H1 (cell line): ENCODE measurements around the gene LMAN2. TPM values are rescaled to one million over a fixed set of nuclear protein-coding genes. Genes with fewer than 3 reads are reported as not detected.

Experiments used
- CTCF ChIA-PET: fragments of 300-600 bp; sonication (Branson Sonifier 250); formaldehyde crosslinking; loops from one replicate; lab custom pipeline; 2021; ENCODE audit not compliant: partially characterized antibody; lab: Charles Lee
- POLR2A ChIA-PET: fragments of 300-600 bp; sonication (Branson Sonifier 250); formaldehyde crosslinking; loops from one replicate; lab custom pipeline; 2021; ENCODE audit warnings: inconsistent platforms; ENCODE audit not compliant: partially characterized antibody; lab: Charles Lee
- DNase-seq, 2 experiments: peaks; one replicate each; pipeline versions ENCODE4 v3.0.0 to v3.0.0-alpha.2; 2010 to 2022; ENCODE audit warnings: low spot score in 2 of 2, low read depth in 1 of 2, mixed read lengths in 1 of 2
- FAIRE-seq: peaks from 2 replicates; lab custom pipeline; 2011; peaks lifted over from hg19 to GRCh38; lab: Jason Lieb, UNC
- H2AFZ ChIP-seq: 2 replicates; pipeline ENCODE4 v1.8.1; 2012; ENCODE audit warnings: low read length, inconsistent platforms
- H2AK5ac ChIP-seq: 2 replicates; pipeline ENCODE4 v1.6.1; 2013; ENCODE audit warnings: low read depth, low read length
- H2BK120ac ChIP-seq: replicated peaks from 2 replicates; pipeline ENCODE3; 2013; ENCODE audit warnings: low read depth, low read length, inconsistent platforms
- H2BK12ac ChIP-seq: 2 replicates; pipeline ENCODE4 v1.6.1; 2013; ENCODE audit warnings: low read depth, low read length
- H2BK15ac ChIP-seq: 2 replicates; pipeline ENCODE4 v1.6.1; 2013; ENCODE audit warnings: low read length
- H2BK20ac ChIP-seq: 2 replicates; pipeline ENCODE4 v1.6.1; 2013; ENCODE audit warnings: low read length
- H2BK5ac ChIP-seq: 2 replicates; pipeline ENCODE4 v1.6.1; 2013; ENCODE audit warnings: low read depth, low read length
- H3K14ac ChIP-seq: 2 replicates; pipeline ENCODE4 v1.6.1; 2013; ENCODE audit warnings: inconsistent platforms; ENCODE audit not compliant: insufficient read length
- H3K18ac ChIP-seq: 2 replicates; pipeline ENCODE4 v1.6.1; 2013; ENCODE audit warnings: low read length; ENCODE audit errors: extremely low read depth
- H3K23ac ChIP-seq: 2 replicates; pipeline ENCODE4 v1.6.1; 2013; ENCODE audit warnings: inconsistent platforms; ENCODE audit not compliant: insufficient read length
- H3K23me2 ChIP-seq: 2 replicates; pipeline ENCODE4 v1.6.1; 2013; ENCODE audit warnings: low read depth, low read length
- H3K27ac ChIP-seq: 2 replicates; pipeline ENCODE4 v1.6.1; 2011; ENCODE audit warnings: low read depth, low read length, inconsistent platforms
- H3K27me3 ChIP-seq, 4 experiments: replicated peaks in 1 of 4; 1 replicate in 1 of 4; 2 replicates in 3 of 4; pipeline versions ENCODE4 v1.6.1 to v1.8.1; 2011 to 2013; ENCODE audit warnings: low read length in 3 of 4, mild to moderate bottlenecking in 3 of 4, inconsistent platforms in 2 of 4, mixed read lengths in 2 of 4, moderate library complexity in 1 of 4; ENCODE audit not compliant: control insufficient read depth in 3 of 4, insufficient read depth in 3 of 4; ENCODE audit errors: extremely low read depth in 1 of 4
- H3K36me3 ChIP-seq, 4 experiments: 2 replicates each; pipeline versions ENCODE4 v1.6.1 to v1.8.1; 2011 to 2013; ENCODE audit warnings: mild to moderate bottlenecking in 4 of 4, low read length in 3 of 4, moderate library complexity in 2 of 4, control low read depth in 1 of 4, inconsistent platforms in 1 of 4; ENCODE audit not compliant: insufficient read depth in 4 of 4, control insufficient read depth in 2 of 4
- H3K4ac ChIP-seq: replicated peaks from 2 replicates; pipeline ENCODE3; 2013; ENCODE audit warnings: low read length, low read depth, mixed read lengths, inconsistent platforms; ENCODE audit not compliant: insufficient read length
- H3K4me1 ChIP-seq, 4 experiments: replicated peaks in 1 of 4; 1 replicate in 1 of 4; 2 replicates in 3 of 4; pipeline versions ENCODE4 v1.6.1 to v1.8.1; 2011 to 2013; ENCODE audit warnings: low read length in 3 of 4, inconsistent platforms in 2 of 4, mixed read lengths in 1 of 4; ENCODE audit not compliant: insufficient read depth in 4 of 4, control insufficient read depth in 3 of 4
- H3K4me2 ChIP-seq, 2 experiments: 2 replicates each; pipeline versions ENCODE4 v1.6.1 to v1.8.1; 2011 to 2013; ENCODE audit warnings: low read depth in 2 of 2, low read length in 2 of 2, control low read depth in 1 of 2, inconsistent platforms in 1 of 2, mild to moderate bottlenecking in 1 of 2; ENCODE audit not compliant: insufficient read depth in 1 of 2
- H3K4me3 ChIP-seq, 4 experiments: fragments of 200-600, 300-600 bp in 1 of 4; sonication (generic), shearing (Covaris generic), sonication (Bioruptor Twin) in 1 of 4; 2 replicates each; pipeline versions ENCODE4 v1.5.1 to v1.8.1; 2011 to 2016; ENCODE audit warnings: low read length in 4 of 4, low read depth in 3 of 4, control low read depth in 2 of 4, inconsistent platforms in 2 of 4, mild to moderate bottlenecking in 2 of 4, mixed read lengths in 1 of 4, moderate library complexity in 1 of 4; ENCODE audit not compliant: insufficient read depth in 2 of 4; ENCODE audit errors: extremely low read depth in 1 of 4
- H3K56ac ChIP-seq: replicated peaks from 2 replicates; pipeline ENCODE3; 2013; ENCODE audit warnings: low read depth, mild to moderate bottlenecking, mixed read lengths, low read length, inconsistent platforms; ENCODE audit not compliant: insufficient read length
- H3K79me1 ChIP-seq: 2 replicates; pipeline ENCODE4 v1.6.1; 2013; ENCODE audit warnings: low read depth, low read length, control low read depth
- H3K79me2 ChIP-seq, 2 experiments: 2 replicates each; pipeline versions ENCODE4 v1.6.1 to v1.8.1; 2012 to 2013; ENCODE audit warnings: low read length in 2 of 2, mild to moderate bottlenecking in 2 of 2, inconsistent platforms in 1 of 2; ENCODE audit not compliant: insufficient read depth in 2 of 2, control insufficient read depth in 1 of 2
- H3K9ac ChIP-seq, 4 experiments: replicated peaks in 1 of 4; 1 replicate in 1 of 4; 2 replicates in 3 of 4; pipeline versions ENCODE4 v1.6.1 to v1.8.1; 2011 to 2013; ENCODE audit warnings: low read depth in 3 of 4, low read length in 3 of 4, control low read depth in 2 of 4, mild to moderate bottlenecking in 2 of 4, moderate library complexity in 2 of 4, inconsistent platforms in 1 of 4; ENCODE audit errors: extremely low read depth in 1 of 4
- H3K9me3 ChIP-seq, 2 experiments: 2 replicates each; pipeline versions ENCODE4 v1.6.1 to v1.8.1; 2012 to 2013; ENCODE audit warnings: mild to moderate bottlenecking in 2 of 2, moderate library complexity in 2 of 2, control low read depth in 1 of 2, inconsistent platforms in 1 of 2, low read depth in 1 of 2, low read length in 1 of 2, mixed read lengths in 1 of 2; ENCODE audit not compliant: insufficient read depth in 2 of 2
- H4K20me1 ChIP-seq, 2 experiments: replicated peaks in 1 of 2; 2 replicates each; pipeline versions ENCODE3 to v1.8.1; 2011 to 2013; ENCODE audit warnings: inconsistent platforms in 2 of 2, low read length in 2 of 2, mild to moderate bottlenecking in 1 of 2; ENCODE audit not compliant: insufficient read depth in 2 of 2, control insufficient read depth in 1 of 2
- H4K5ac ChIP-seq: 2 replicates; pipeline ENCODE4 v1.6.1; 2013; ENCODE audit warnings: low read length, low read depth, mixed read lengths, inconsistent platforms; ENCODE audit not compliant: insufficient read length
- H4K8ac ChIP-seq: 2 replicates; pipeline ENCODE4 v1.8.0; 2013; ENCODE audit warnings: mild to moderate bottlenecking, moderate library complexity, low read length, inconsistent platforms; ENCODE audit not compliant: insufficient read depth; ENCODE audit errors: extremely low read depth
- H4K91ac ChIP-seq: replicated peaks from 2 replicates; pipeline ENCODE3; 2013; ENCODE audit warnings: low read length, mixed read lengths, inconsistent platforms; ENCODE audit not compliant: insufficient read length
- ASH2L ChIP-seq: fragments of 200-600, 300-600 bp; sonication (generic); IDR thresholded peaks from one replicate; pipeline ENCODE4 v1.7.1; 2017; ENCODE audit warnings: low read length
- ATF2 ChIP-seq: IDR thresholded peaks from 2 replicates; pipeline ENCODE4 v1.6.1; 2012; ENCODE audit warnings: low read length, inconsistent platforms
- BRCA1 ChIP-seq: IDR thresholded peaks from 2 replicates; pipeline ENCODE4 v1.6.1; 2012; ENCODE audit warnings: low read depth, low read length, improper control_type of control experiment
- CBX5 ChIP-seq: fragments of 300-800, 300-1000 bp; sonication (generic); IDR thresholded peaks from 2 replicates; pipeline ENCODE4 v1.7.1; 2016; ENCODE audit warnings: antibody characterized with exemption, low read length, low read depth
- CEBPB ChIP-seq: IDR thresholded peaks from 2 replicates; pipeline ENCODE4 v1.6.1; 2012; ENCODE audit warnings: low read depth, low read length
- CHD2 ChIP-seq: IDR thresholded peaks from 2 replicates; pipeline ENCODE4 v1.6.1; 2012; ENCODE audit warnings: low read length, improper control_type of control experiment
- EGR1 ChIP-seq: IDR thresholded peaks from 2 replicates; pipeline ENCODE4 v1.6.1; 2011; ENCODE audit warnings: low read depth, low read length, borderline replicate concordance
- EP300 ChIP-seq, 2 experiments: IDR thresholded peaks; 1 replicate in 1 of 2; 2 replicates in 1 of 2; pipeline ENCODE4 v1.6.1; 2011 to 2012; ENCODE audit warnings: low read depth in 2 of 2, low read length in 2 of 2, mild to moderate bottlenecking in 2 of 2, borderline replicate concordance in 1 of 2, inconsistent platforms in 1 of 2, moderate library complexity in 1 of 2
- HDAC6 ChIP-seq: IDR thresholded peaks from one replicate; pipeline ENCODE4 v1.7.1; 2012; ENCODE audit warnings: low read depth, mild to moderate bottlenecking, inconsistent platforms, low read length, moderate library complexity
- SIN3A ChIP-seq, 2 experiments: IDR thresholded peaks in 1 of 2; conservative IDR thresholded peaks in 1 of 2; 2 replicates each; pipeline ENCODE4 v1.6.1; 2011 to 2012; ENCODE audit warnings: low read length in 2 of 2, improper control_type of control experiment in 1 of 2, low read depth in 1 of 2, mild to moderate bottlenecking in 1 of 2
- WGBS, 2 experiments: shearing (Covaris generic) in 1 of 2; methylation state at CpG; one replicate each; pipeline versions ENCODE4 v1.1.6 to v1.1.7; 2013 to 2015; ENCODE audit warnings: low lambda C conversion rate in 2 of 2, mixed read lengths in 2 of 2, inconsistent platforms in 1 of 2, low coverage in 1 of 2, missing lambda C conversion rate in 1 of 2; ENCODE audit not compliant: insufficient replicate concordance in 2 of 2, insufficient coverage in 1 of 2, insufficient read length in 1 of 2; ENCODE audit errors: extremely low coverage in 1 of 2, missing lambda C conversion rate in 1 of 2; 5-methylcytosine and 5-hydroxymethylcytosine counted together
- polyA plus RNA-seq, 7 experiments: library from polyadenylated mRNA; depleted of rRNA in 3 of 7; stranded (reverse) in 5 of 7; unstranded in 2 of 7; fragments of >200 nt in 5 of 7; fragments of 200-250 nt in 2 of 7; gene quantifications; 1 replicate in 5 of 7; 2 replicates in 1 of 7; 4 replicates in 1 of 7; pipeline versions ENCODE4 v1.2.1 to v1.2.3, GENCODE V29; 2011 to 2013; ENCODE audit warnings: missing spikeins in 2 of 7, mixed read lengths in 2 of 7
- total RNA-seq: library from RNA; stranded (reverse); fragmentation: NEBNext Ultra II Directional; extraction: Animal tissue kit (Norgen Biotek cat#: 25700); gene quantifications from 2 replicates; pipeline ENCODE4 v1.2.1, GENCODE V29; 2021

The LMAN2 gene
- total and polyA plus RNA-seq, 2 of the 8 experiments (the other 6 are each of a cell fraction or from before 2014, with no cell fraction given), result 116 to 225 TPM

GRCh38 chr5:177349762-177350161 lies 1.7 kb downstream of the LMAN2 start:
- peaks cover 15 to 60% of the 10 kb centered on the region in 2 experiments for H3K79me2 ChIP-seq
- POLR2A ChIA-PET, result interaction anchor here (1.4 to 8.1 kb wide), 4 partner anchors 11 to 147 kb away, joined by 3 to 66 read pairs (median 22); partner anchors contain the start of gene PDLIM7

More at GRCh38 chr5:177349762-177350161, 1.7 kb downstream of the LMAN2 start:
- no peak overlapping the region for H2BK12ac ChIP-seq
- CTCF ChIA-PET, result interaction anchor here (0.9 to 11.2 kb wide), 9 partner anchors 11 to 103 kb away, joined by 3 to 142 read pairs (median 5); no protein-coding TSS in a partner anchor
- no peak overlapping the region for H3K56ac ChIP-seq
- peaks cover 0 to 7% (median 4%) of the 10 kb centered on the region in 4 experiments; a peak in 4 of 8 replicates for H3K36me3 ChIP-seq
- H3K79me1 ChIP-seq, result peaks cover 18% of the 10 kb centered on the region
- H2BK15ac ChIP-seq, result no peak overlapping the region
- H3K4me3 ChIP-seq, result peak overlapping the region in 1 of 4 experiments; percentile 7; a peak in 2 of 8 replicates
- no peak overlapping the region; a peak in 1 of 7 replicates for H3K9ac ChIP-seq
- H3K27ac ChIP-seq, result no peak overlapping the region
- H4K5ac ChIP-seq, result no peak overlapping the region
- H3K4me2 ChIP-seq, result peak overlapping the region; percentile 90 to 94; a peak in 2 of 4 replicates
- peaks cover 0 to 13% (median 4%) of the 10 kb centered on the region in 4 experiments; a peak in 3 of 7 replicates for H3K4me1 ChIP-seq
- H3K18ac ChIP-seq, result no peak overlapping the region
- H3K14ac ChIP-seq, result no peak overlapping the region
- TF ChIP-seq HDAC6 (no peak), SIN3A (conservative IDR thresholded peaks at IDR 0.05 in 1 of 2, IDR thresholded peaks at IDR 0.05 in 1 of 2; ENCODE audit: low read depth in 1 of 2, low read length in 2 of 2) (no peak), EP300 (IDR thresholded peaks at IDR 0.05; ENCODE audit: borderline replicate concordance in 1 of 2, low read depth in 2 of 2, low read length in 2 of 2) (no peak), ATF2 (no peak), CBX5 (no peak), EGR1 (no peak), CEBPB (no peak), CHD2 (no peak), ASH2L (no peak), BRCA1 (no peak)
- H3K23ac ChIP-seq, result no peak overlapping the region
- H4K8ac ChIP-seq, result no peak overlapping the region
- no peak overlapping the region for H3K4ac ChIP-seq
- no peak for FAIRE-seq
- no peak overlapping the region for H2AFZ ChIP-seq
- no peak overlapping the region for H2BK20ac ChIP-seq
- no peak overlapping the region for H2AK5ac ChIP-seq
- H3K23me2 ChIP-seq, result peaks cover 8% of the 10 kb centered on the region
- H3K27me3 ChIP-seq, result 0 out of 7 replicates have a peak, but pooled peaks cover 0 to under 1% (median 0%) of the 10 kb centered on the region in 4 experiments
- no peaks in the 10 kb centered on the region for H3K9me3 ChIP-seq
- DNase-seq, result no peak
- no peak overlapping the region for H2BK5ac ChIP-seq
- 95% methylated on average over 5 of the region's 5 CpGs; no CpG with 5 or more reads in 1 of the 2 experiments for WGBS, 2 experiments
- H2BK120ac ChIP-seq, result no peak overlapping the region
- H4K20me1 ChIP-seq, result peaks cover 5% of the 10 kb centered on the region in 2 experiments
- no peak overlapping the region for H4K91ac ChIP-seq
